ENCODE measurements around the gene THOC5.
"Not testable (repeated sequence)": the region's sequence is repeated elsewhere in the genome, so short reads cannot be mapped to it uniquely, and the experiment has no call there.

Gene THOC5

DNA sequence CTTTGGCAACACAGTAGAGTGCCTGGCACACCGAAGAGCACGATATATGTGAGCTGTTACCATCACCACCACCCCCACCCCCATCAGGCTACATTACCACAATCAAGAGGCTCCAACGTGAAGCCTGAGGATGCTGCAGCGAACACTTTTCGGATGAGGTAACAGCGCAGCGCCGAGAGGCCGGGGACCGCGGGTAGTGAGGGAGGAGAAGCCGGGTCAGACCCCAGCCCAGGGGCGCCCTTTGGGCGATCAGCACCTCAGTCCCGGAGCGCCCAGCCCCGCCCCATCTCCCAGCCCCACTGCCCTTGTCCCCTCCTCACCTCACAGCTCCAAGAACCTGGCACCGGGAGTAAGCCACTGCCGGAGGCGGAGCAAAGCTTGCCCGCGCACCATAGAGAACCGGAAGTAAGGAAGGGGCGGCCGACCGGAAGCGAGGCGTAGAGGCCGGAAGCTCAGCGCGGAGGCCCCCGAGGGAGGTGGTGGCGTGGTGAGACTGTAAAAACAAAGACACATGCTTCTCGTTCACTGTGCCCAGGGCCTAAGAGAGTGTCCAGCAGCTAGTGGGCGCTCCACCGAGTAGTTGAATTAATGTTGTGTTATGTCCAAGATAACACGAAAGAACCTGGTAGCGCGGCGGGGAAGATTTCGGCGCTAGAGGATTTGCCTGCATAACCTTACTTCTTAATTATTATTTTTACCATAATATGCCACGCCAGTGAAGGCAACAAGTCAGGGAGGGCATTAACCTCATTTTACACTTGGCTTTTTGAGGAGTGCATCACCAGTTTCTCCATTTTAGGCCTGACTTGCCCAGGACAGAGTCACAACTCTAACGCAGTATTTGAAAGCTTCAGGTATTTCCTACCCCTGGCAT is at the start of gene THOC5:
TSS of gene THOC5 (minus strand) at position 407 of the 874 bp plus-strand sequence. CDS start 4,610 bp downstream, outside the sequence.
- DNase-seq (ENCODE audit: low spot score) = peak; percentile 94

DNA sequence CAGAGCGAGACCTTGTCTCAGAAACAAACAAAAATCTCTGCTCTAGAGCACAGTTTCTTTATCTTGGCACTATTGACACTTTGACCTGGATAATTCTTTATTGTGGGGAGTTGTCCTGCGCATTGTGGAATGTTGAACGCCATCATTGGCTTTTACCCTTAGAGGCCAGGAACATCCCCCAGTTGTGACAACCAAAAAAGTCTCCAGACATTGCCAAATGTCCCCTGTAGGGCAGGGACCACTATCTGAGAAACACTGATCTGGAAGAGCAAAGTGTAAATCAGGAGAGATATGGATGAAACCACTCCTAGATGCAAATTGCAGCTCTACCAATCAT is 45.1 kb upstream of the THOC5 start:
- no peak for DNase-seq (ENCODE audit: low spot score)

DNA sequence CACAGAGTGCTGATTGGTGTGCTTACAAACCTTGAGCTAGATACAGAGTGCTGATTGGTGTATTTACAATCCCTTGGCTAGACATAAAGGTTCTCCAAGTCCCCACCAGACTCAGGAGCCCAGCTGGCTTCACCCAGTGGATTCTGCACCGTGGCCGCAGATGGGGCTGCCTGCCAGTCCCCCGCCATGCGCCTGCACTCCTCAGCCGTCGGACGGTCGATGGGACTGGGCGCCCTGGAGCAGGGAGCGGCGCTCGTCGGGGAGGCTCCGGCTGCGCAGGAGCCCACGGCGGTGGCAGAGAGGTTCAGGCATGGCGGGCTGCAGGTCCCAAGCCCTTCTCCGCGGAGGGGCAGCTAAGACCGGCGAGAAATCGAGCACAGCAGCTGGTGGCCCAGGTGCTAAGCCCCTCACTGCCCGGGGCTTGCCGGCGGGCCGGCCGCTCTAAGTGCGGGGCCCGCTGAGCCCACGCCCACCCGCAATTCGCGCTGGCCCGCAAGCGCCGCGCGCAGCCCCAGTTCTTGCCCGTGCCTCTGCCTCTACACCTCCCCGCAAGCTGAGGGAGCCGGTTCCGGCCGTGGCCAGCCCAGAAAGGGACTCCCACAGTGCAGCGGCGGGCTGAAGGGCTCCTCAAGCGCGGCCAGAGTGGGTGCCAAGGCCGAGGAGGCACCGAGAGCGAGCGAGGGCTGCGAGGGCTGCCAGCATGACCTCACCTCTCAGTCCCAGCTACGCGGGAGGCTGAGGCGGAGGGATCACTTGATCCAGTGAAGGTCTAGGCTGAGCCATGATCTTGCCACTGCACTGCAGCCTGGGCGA is 44.5 kb upstream of the THOC5 start:
- DNase-seq (ENCODE audit: low spot score) = not testable (repeated sequence)

DNA sequence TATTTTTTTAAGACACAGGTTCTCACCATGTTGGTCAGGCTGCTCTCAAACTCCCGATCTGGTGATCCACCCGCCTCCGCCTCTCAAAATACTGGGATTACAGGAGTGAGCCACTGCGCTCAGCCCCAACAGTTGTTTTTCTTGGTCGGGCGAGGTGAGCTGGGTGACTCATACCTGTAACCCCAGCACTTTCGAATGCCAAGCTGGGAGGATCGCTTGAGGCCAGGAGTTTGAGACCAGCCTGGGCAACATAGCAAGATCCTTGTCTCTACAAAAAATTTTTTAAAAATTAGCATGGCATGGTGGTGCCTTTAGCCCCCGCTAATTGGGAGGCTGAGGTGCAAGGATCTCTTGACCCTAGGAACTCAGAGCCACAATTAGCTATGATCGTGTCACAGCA is 42.9 kb upstream of the THOC5 start:
- DNase-seq (ENCODE audit: low spot score) = no peak

DNA sequence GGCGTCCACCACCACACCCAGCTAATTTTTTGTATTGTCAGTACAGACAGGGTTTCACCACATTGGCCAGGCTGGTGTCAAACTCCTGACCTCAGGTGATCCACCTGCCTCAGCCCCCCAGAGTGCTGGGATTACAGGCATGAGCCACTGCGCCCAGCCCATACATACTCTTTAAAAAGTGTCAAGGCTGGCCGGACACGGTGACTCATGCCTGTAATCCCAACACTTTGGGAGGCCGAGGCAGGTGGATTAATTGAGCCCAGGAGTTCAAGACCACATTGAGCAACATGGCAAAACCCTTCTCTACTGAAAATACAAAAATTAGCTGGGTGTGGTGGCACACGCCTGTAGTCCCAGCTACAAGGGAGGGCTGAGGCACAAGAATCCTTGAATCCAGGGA is 40.9 kb upstream of the THOC5 start:
- not testable (repeated sequence) for DNase-seq (ENCODE audit: low spot score)

DNA sequence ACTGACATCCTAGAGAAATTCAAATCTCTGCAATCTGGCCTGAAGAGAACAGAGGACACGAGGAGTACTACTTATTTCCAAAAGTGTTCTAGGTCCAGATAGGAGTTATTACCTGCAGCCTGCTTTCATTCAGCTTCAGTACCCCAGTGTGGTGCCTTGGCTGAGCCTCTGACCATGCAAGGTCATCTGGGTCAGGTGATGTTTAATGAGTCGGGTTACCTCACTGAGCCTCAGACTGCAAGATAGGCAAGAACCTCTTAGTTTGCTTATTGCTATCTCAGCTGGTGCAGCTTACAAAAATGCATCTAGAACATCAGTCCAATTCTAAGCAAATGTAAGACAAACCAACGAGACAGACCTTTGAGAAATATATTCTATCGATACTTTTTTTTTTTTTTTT is 40.4 kb upstream of the THOC5 start:
- no peak for DNase-seq (ENCODE audit: low spot score)

DNA sequence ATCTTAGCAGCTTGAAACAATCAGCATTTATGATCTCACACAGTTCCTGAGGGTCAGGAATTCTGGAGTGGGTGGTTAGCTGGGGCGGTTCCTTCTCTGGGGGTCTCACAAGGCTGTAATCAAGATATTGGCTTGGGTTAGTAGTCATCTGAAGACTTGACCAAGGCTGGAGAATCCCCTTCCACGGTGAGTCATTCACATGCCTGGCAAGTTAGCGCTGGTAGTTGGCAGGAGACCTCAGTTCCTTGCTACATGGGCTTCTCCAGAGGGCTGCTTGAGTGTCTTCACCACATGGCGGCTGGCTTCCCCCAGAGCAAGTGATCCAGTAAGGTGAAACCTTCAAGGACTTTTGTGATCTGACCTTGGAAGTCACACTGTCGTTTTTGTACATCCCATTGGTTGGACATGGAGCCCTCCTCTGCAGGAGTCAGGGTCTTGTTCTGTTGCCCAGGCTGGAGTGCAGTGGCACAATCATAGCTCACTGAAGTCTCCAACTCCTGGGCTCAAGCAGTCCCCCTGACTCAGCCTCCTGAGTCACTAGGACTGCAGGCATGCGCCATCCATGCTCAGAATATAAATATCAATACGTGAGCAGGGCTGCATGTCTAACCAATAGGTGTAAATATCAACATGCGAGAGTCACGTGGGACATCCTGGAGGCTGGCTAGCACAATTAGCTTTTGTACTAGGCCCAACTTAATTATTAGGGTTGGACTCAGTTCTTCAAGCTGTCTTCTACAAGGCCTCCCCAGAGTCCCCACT is 34.6 kb upstream of the THOC5 start:
- no peak for DNase-seq (ENCODE audit: low spot score)

DNA sequence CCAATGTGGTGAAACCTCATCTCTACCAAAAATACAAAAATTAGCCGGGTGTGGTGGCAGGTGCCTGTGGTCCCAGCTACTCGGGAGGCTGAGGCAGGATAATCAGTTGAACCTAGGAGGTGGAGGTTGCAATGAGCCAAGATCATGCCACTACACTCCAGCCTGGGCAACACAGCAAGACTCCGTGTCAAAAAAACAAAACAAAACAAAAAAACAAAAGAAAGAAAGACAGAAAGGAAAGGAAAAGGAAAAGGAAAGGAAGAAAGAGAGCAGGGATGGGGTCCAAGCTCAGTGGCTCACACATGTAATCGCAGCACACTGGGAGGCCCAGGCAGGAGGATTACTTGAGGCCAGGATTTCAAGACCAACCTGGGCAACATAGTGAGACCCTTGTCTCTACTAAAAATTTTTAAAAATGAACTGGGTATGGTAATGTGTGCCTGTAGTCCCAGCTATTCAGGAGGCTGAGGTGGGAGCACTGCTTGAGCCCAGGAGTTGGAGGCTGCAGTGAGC is 32.7 kb upstream of the THOC5 start:
- not testable (repeated sequence) for DNase-seq (ENCODE audit: low spot score)

DNA sequence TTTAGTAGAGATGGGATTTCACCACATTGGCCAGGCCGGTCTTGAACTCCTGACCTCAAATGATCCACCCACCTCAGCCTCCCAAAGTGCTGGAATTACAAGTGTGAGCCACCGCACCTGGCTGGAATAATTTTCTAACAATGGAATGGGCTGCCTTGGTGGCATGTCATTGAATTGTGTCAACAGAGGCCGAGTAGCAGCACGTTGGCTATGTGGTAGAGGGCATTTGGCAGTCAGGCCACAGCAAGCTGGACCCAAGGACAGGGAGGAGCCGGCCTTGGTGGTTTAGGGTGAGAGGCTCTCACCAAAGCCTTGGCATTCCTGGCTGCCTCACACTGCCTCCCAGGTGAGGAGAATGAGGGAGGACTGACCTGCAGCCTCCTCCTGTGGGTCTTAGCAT is 31.4 kb upstream of the THOC5 start:
- DNase-seq (ENCODE audit: low spot score) = no peak

DNA sequence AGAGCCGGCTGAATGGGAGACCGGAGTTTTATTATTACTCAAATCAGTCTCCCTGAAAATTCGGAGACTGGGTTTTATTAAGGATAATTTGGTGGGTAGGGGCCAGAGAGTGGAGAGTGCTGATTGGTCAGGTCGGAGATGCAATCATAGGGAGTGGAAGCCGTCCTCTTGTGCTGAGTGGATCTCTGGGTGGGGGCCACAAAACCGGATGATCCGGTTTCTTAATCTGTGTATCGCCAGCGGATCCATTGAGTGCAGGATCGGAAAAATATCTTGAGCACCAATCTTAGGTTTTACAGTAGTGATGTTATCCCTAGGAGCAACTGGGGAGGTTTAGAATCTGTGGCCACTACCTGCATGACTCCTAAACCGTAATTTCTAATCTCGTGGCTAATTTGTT is 28.2 kb upstream of the THOC5 start:
- no peak for DNase-seq (ENCODE audit: low spot score)

DNA sequence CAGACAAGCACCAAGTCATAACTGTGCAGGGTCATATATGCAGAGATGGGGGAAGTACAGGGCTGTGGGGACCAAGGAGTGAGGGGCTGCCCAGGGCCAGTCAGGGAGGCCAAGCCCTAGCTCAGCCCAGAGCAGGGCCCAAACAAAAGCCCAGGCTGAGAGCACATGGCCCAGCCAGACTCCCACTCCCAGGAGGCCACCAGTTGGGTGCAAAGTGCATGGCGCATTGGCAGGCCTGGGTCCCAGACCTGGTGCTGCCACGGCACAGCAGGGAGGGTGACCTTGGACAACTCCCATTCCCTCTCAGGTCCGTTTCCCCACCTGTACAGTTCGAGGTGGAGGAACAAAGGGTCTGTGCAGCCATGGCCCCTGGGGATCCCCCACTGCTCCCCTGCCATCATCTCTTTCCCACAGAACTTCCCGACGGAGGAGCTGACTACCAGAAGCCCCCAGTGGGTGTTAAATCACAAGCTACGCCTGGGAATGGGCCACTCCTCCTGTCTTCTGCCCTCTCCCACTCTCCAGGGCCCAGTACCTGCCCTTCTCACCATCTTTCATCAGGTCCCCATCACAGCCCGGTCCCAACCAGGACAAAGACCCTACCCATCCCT is 26.7 kb upstream of the THOC5 start:
- no peak for DNase-seq (ENCODE audit: low spot score)

DNA sequence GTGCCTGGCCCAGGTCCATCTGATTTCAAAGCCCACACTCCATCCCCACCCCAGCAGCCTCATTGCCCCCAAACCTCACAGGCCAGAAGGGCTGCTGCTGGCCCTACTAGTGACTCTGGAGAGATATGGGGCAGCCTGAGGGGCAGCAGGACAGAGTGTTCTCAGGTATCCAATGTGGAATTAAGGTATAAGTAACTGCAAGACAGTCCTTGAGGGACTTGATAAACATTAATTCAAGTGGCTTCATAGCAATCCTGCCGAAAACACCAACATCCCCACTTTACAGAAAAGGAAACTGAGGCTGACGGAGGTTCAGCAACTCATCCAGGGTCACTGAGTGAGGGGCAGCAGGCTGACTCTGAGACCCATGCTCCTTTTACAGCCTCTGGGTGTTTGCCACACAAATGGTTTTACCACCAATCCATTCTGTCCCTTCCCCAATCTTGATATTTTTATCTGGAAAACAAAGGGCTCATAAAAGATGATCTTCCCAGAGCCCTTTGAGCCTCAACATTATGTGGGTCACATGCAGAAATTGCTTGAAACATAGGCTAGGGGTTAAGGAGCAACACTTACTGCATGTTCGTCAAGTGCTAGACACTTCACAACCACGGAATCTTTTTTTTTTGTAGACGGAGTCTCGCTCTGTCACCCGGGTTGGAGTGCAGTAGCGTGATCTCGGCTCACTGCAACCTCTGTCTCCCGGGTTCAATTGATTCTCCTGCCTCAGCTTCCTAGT is 25.1 kb upstream of the THOC5 start:
- no peak for DNase-seq (ENCODE audit: low spot score)

DNA sequence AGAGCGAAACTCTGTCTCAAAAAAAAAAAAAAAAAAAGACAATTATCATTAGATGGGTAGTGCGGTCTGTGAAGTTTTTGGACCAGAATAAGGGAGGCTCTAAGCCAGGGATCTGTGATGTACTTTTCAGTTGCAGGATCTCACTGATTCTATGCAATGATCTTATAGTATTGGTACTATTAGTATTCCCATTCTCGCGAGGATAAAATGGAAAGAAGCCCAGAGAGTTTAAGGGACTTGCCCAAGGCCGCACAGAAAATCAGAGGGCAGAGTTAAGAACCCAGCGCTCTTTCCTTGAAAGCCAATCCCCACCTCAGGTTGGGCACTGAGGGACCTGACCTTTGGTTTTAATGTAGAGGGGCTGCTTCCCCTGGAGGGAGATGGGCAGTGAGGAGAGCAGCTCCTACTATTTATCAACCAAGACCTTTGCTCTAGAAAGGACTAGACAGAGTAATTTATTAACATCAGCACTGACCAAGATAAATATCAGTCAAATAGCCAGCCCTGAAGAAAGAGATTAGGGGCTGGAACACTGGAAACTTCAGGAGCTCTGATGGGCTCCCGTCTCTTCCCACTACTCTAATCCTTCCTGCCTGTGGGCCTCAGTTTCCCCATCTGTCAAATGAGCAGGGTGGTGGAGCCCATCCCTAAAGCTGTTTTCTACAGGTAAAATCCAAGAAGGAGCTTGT is 21.3 kb upstream of the THOC5 start:
- no peak for DNase-seq (ENCODE audit: low spot score)

DNA sequence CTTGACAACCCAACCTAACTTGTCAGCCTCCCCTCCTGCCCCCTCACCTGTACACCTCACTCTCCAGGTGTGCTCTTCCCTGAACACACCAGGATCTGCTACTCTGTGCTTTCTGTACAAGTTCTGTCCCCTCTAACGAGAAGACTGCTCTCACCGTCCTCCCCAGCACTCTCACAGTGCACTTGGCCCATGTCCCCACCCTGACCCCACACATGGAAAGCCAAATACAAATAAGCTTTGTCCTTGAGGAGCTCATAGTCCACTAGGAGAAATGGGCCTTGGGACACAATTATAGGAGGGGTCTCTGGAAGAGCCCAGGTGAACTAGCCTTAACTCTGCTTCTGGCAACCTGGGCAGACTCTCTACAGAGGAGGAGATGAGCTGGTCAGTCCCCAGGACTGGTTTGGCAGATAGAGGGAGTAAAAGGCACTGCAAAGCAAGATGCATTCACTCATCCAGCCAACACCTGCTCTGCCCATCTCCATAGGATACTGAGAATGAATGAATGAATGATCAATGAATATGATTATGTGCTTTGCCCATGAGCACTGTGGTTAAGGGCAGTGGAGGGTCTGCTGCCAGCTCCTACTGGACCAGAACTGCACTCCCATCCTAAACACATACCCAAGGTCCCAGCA is 17.5 kb upstream of the THOC5 start:
- DNase-seq (ENCODE audit: low spot score) = no peak

DNA sequence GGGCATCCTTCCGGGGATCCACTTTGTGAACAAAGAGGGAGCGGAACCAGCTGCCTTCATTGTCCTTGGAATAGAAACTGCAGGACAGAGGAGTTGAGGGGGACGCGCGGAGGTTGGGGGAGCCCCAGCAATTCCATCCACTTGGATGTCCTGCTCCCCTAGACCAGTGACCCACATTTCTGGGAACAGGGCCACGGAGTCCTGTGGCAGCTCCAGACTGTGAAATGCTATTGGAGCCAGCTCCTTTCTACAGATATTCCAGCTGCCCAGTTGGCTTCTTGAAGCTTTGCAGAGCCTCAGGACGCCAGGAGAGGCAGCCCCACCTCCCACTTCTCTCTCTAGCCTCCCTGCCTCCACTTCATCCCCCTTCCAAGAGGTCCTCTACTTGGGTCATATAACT is 16.9 kb upstream of the THOC5 start:
- DNase-seq (ENCODE audit: low spot score) = no peak

DNA sequence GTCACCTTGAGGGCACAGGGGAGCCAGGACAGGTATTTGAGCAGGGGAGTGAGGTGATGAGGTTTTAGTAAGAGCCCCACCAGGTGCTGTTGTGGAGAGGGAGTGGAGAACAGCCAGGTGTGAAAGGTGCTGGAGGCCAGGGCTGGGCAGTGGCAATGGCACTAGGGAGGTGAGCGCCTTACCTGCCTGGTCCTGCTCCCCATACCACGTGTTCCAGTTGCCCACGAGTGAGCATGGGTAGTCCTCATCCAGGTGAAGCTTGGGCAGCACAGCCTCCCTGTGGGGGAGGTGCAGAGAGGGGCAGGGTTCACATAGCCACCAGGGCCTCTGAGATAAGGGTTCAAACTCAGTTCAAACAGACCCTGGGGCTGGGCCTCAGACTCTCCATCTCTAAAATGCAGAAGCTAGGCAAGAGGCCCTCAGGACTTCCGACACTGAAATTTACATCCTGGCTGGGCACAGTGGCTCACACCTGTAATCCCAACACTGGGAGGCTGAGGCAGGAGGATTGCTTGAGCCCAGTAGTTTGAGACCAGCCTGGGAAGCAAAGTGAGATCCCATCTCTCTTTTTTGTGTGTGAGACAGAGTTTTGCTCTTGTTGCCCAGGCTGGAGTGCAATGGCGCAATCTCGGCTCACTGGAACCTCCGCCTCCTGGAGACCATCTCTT is 15.6 kb upstream of the THOC5 start:
- no peak for DNase-seq (ENCODE audit: low spot score)

DNA sequence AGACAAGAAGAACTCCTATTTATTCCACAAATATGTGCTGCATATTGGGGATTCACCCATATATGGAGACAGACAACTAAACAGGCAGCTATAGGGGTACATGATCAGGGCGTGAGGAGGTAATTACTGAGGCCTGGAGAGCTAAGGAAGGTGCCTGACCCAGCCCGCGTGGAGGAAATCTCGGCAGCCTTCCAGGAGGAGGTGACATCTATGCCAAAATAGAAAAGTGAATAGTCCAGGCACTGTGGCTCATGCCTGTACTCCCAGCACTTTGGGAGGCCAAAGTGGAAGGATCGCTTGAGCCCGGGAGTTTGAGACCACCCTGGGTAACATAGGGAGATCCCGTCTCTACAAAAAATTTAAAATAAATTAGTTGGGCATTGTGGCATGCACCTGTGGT is 13.8 kb upstream of the THOC5 start:
- no peak for DNase-seq (ENCODE audit: low spot score)

DNA sequence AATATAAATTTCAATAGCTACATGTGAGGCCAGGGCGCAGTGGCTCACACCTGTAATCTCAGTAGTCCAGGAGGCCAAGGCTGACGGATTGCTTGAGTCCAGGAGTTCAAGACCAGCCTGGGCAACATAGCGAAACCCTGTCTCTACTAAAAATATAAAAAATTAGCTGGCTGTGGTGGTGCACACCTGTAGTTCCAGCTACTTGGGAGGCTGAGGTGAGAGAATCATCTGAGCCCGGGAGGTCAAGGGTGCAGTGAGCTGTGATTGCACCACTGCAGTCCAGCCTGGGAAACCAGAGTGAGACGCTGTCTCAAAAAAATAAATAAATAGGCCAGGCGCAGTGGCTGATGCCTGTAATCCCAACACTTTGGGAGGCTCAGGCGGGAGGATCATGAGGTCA is 13.0 kb upstream of the THOC5 start:
- DNase-seq (ENCODE audit: low spot score) = not testable (repeated sequence)

DNA sequence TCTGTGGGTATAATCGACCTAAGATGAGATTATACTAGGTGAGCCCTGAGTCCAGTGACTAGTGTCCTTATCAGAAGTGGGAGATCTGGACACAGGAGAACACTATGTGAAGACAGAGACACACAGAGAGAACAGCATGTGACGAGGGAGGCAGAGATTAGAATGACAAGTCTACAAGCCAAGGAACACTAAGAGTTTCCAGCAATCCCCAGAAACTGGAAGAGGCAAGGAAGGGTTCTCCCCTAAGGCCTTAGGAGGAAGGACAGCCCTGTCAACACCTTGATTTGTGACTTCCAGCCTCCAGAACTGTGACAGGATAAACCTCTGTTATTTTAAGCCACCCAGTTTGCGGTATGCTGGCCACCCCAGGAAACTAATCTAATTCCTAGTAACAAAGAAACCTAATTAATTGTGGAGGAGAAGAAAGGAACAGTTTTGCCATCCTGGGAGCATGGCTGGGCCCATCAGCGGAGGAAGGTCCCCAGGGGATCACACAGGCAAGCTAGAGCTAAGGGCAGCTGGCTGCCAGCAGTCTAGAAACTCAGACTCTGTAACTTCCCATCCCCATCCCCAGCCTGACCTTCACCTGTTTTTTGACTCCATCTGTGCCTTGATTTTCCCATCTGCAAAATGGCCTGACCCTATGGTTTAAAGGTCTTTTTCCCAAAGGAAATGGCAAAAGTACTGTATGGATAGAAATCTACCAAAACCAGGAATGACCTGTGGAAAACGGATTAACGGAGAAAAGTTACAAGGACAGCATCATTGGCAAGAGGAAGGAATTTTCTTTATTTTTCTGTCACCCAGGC is 10.3 kb upstream of the THOC5 start:
- no peak for DNase-seq (ENCODE audit: low spot score)

Data from hematopoietic multipotent progenitor cell treated with erythropoietin and hydrocortisone succinate and interleukin-3 and kit ligand, for 17 days (in vitro differentiated cells).